CD14-positive monocyte (primary cell): ENCODE measurements around the gene FLYWCH2. TPM values are rescaled to one million over a fixed set of nuclear protein-coding genes. Genes with fewer than 3 reads are reported as not detected.

Experiments used
- DNase-seq, 3 donors: peaks; one replicate each; pipeline ENCODE4 v3.0.0-alpha.2; 2011 to 2022
- H2AFZ ChIP-seq: 2 replicates; pipeline ENCODE4 v1.6.0; 2012; ENCODE audit warnings: mild to moderate bottlenecking, low read depth, low read length, inconsistent platforms; ENCODE audit not compliant: insufficient read depth, poor library complexity, severe bottlenecking
- H3K27ac ChIP-seq, 2 donors: 1 replicate in 1 of 2; 2 replicates in 1 of 2; pipeline ENCODE4 v1.5.1; 2012 to 2013; ENCODE audit warnings: low read length in 2 of 2, control low read depth in 1 of 2, inconsistent platforms in 1 of 2, low read depth in 1 of 2, mild to moderate bottlenecking in 1 of 2
- H3K27me3 ChIP-seq, 2 donors: one replicate each; pipeline versions ENCODE4 v1.6.0 to v1.6.1; 2011 to 2013; ENCODE audit warnings: low read length in 2 of 2; ENCODE audit not compliant: control insufficient read depth in 2 of 2, insufficient read depth in 2 of 2
- H3K36me3 ChIP-seq, 2 donors: replicated peaks in 1 of 2; 1 replicate in 1 of 2; 2 replicates in 1 of 2; pipeline versions ENCODE4 v1.5.1 to v1.6.1; 2012 to 2013; ENCODE audit warnings: low read length in 2 of 2, control low read depth in 1 of 2, inconsistent platforms in 1 of 2, mild to moderate bottlenecking in 1 of 2; ENCODE audit not compliant: insufficient read depth in 2 of 2, control insufficient read depth in 1 of 2
- H3K4me1 ChIP-seq, 2 donors: 1 replicate in 1 of 2; 2 replicates in 1 of 2; pipeline versions ENCODE4 v1.5.1 to v1.6.1; 2012 to 2013; ENCODE audit warnings: low read length in 2 of 2, control low read depth in 1 of 2, inconsistent platforms in 1 of 2, mild to moderate bottlenecking in 1 of 2, moderate library complexity in 1 of 2; ENCODE audit not compliant: insufficient read depth in 2 of 2, control insufficient read depth in 1 of 2
- H3K4me2 ChIP-seq: replicated peaks from 2 replicates; pipeline ENCODE3; 2012; ENCODE audit warnings: low read length, moderate library complexity, mild to moderate bottlenecking; ENCODE audit not compliant: poor library complexity, severe bottlenecking; ENCODE audit errors: extremely low read depth
- H3K4me3 ChIP-seq, 3 experiments: fragments of 200-600 bp in 1 of 3; sonication (generic) in 1 of 3; replicated peaks in 1 of 3; 1 replicate in 2 of 3; 2 replicates in 1 of 3; pipeline ENCODE4 v1.5.1; 2011 to 2013; ENCODE audit warnings: low read length in 3 of 3, mild to moderate bottlenecking in 3 of 3, control low read depth in 2 of 3, low read depth in 2 of 3, inconsistent platforms in 1 of 3, moderate library complexity in 1 of 3
- H3K79me2 ChIP-seq: 2 replicates; pipeline ENCODE4 v1.6.0; 2012; ENCODE audit warnings: mild to moderate bottlenecking, control low read depth, inconsistent platforms, low read length, moderate library complexity; ENCODE audit not compliant: insufficient read depth
- H3K9ac ChIP-seq: 2 replicates; pipeline ENCODE4 v1.6.0; 2017; ENCODE audit warnings: low read length, mild to moderate bottlenecking; ENCODE audit not compliant: insufficient read depth, poor library complexity, severe bottlenecking
- H3K9me3 ChIP-seq, 2 donors: replicated peaks in 1 of 2; 1 replicate in 1 of 2; 2 replicates in 1 of 2; pipeline versions ENCODE4 v1.5.1 to v1.6.1; 2012 to 2013; ENCODE audit warnings: low read length in 2 of 2, control low read depth in 1 of 2; ENCODE audit not compliant: control insufficient read depth in 1 of 2, insufficient read depth in 1 of 2
- H4K20me1 ChIP-seq: 2 replicates; pipeline ENCODE4 v1.6.0; 2012; ENCODE audit warnings: mild to moderate bottlenecking, low read length, control low read depth, moderate library complexity; ENCODE audit not compliant: insufficient read depth
- H3K27ac Mint-ChIP-seq, 7 donors: one replicate each; pipeline ENCODE4 v1.8.0; 2020; ENCODE audit warnings: mild to moderate bottlenecking in 7 of 7, mixed read lengths in 7 of 7, moderate library complexity in 6 of 7, inconsistent platforms in 2 of 7
- H3K27me3 Mint-ChIP-seq, 3 donors: one replicate each; pipeline ENCODE4 v1.8.0; 2021 to 2022; ENCODE audit warnings: low read depth in 3 of 3, mild to moderate bottlenecking in 3 of 3, mixed read lengths in 3 of 3, moderate library complexity in 3 of 3, inconsistent platforms in 1 of 3
- H3K36me3 Mint-ChIP-seq, 2 donors: one replicate each; pipeline ENCODE4 v1.8.0; 2020; ENCODE audit warnings: mixed read lengths in 2 of 2, inconsistent platforms in 1 of 2, mild to moderate bottlenecking in 1 of 2
- H3K4me1 Mint-ChIP-seq: one replicate; pipeline ENCODE4 v1.8.0; 2020; ENCODE audit warnings: mild to moderate bottlenecking, mixed read lengths
- H3K4me3 Mint-ChIP-seq, 2 donors: one replicate each; pipeline ENCODE4 v1.8.0; 2020; ENCODE audit warnings: mild to moderate bottlenecking in 2 of 2, mixed read lengths in 2 of 2, moderate library complexity in 1 of 2
- H3K9me3 Mint-ChIP-seq, 7 donors: one replicate each; pipeline ENCODE4 v1.8.0; 2020 to 2022; ENCODE audit warnings: mixed read lengths in 7 of 7, mild to moderate bottlenecking in 6 of 7, moderate library complexity in 6 of 7, inconsistent platforms in 2 of 7
- CTCF ChIP-seq: fragments of 200-600 bp; IDR thresholded peaks from one replicate; pipeline ENCODE4 v1.8.0; 2022; ENCODE audit warnings: antibody characterized with exemption, mild to moderate bottlenecking
- WGBS: methylation state at CpG from one replicate; pipeline ENCODE4 v1.1.5; 2013; ENCODE audit warnings: missing lambda C conversion rate; ENCODE audit not compliant: insufficient coverage; 5-methylcytosine and 5-hydroxymethylcytosine counted together
- intact Hi-C, 2 donors: fragments of 100-400 bp; cut with micrococcal nuclease; formaldehyde crosslinking; loops; one replicate each; pipeline versions ENCODE4 v1.15.0 to v1.15.1; 2023
- polyA plus RNA-seq, 3 donors: library from polyadenylated mRNA; depleted of rRNA in 1 of 3; unstranded in 2 of 3; stranded (reverse) in 1 of 3; fragments of 300-500 nt in 2 of 3; fragments of >200 nt in 1 of 3; fragmentation: Illumina TruSeq in 2 of 3; gene quantifications; 1 replicate in 2 of 3; 2 replicates in 1 of 3; pipeline ENCODE4 v1.2.3, GENCODE V29; 2012 to 2021

The FLYWCH2 gene
- polyA plus RNA-seq, 3 donors, result 10.9 to 14.8 (median 12.7) TPM

- H2AFZ ChIP-seq, result no peak overlapping the region
Measured at GRCh38 chr16:2874032-2874911, 8.7 kb upstream of the FLYWCH2 start.

More at GRCh38 chr16:2874032-2874911, 8.7 kb upstream of the FLYWCH2 start:
- Mint-ChIP-seq H3K36me3 (no peaks in the 10 kb centered on the region), H3K27ac (peak overlapping the region in 1 of 7 donors; percentile 31), H3K9me3 (peaks cover 0 to 2% (median under 1%) of the 10 kb centered on the region in 7 donors), H3K4me3 (no peak overlapping the region), H3K4me1 (peaks cover 11% of the 10 kb centered on the region), H3K27me3 (peaks cover 7 to 10% (median 7%) of the 10 kb centered on the region in 3 donors)
- no peak overlapping the region for H3K9ac ChIP-seq
- H4K20me1 ChIP-seq, result no peaks in the 10 kb centered on the region
- intact Hi-C loops, result loop anchor here (2.0 to 5.0 kb wide), 2 partner anchors 37 to 45 kb away; no protein-coding TSS in a partner anchor
- H3K79me2 ChIP-seq, result no peaks in the 10 kb centered on the region
- H3K9me3 ChIP-seq, result no peaks in the 10 kb centered on the region
- H3K27ac ChIP-seq, result no peak overlapping the region
- H3K4me3 ChIP-seq, result no peak overlapping the region
- H3K36me3 ChIP-seq, result no peaks in the 10 kb centered on the region
- peaks cover 8 to 10% of the 10 kb centered on the region in 2 donors for H3K4me1 ChIP-seq
- no peak for DNase-seq
- no peak for TF ChIP-seq CTCF
- H3K4me2 ChIP-seq, result no peak overlapping the region
- WGBS, result 75% methylated on average over 8 of the region's 21 CpGs
- no peaks in the 10 kb centered on the region for H3K27me3 ChIP-seq
